Heart right ventricle (tissue), 16 donors: ENCODE data around the gene MAST2. TPM values are rescaled to one million over a fixed set of nuclear protein-coding genes. Genes with fewer than 3 reads are reported as not detected.

Experiments
- ATAC-seq, 8 donors: fragments of 200-7000 bp; cut with Tn5 transposase; one replicate each; pipeline ENCODE4 v1.9.1; 2020; ENCODE audit warnings: mild to moderate bottlenecking in 8 of 8, moderate library complexity in 8 of 8, moderate number of reproducible peaks in 1 of 8
- DNase-seq, 2 donors: peaks; one replicate each; pipeline ENCODE4 v3.0.0-alpha.2; 2020
- H3K27ac ChIP-seq, 10 donors: fragments of 200-600 bp; sonication (generic) in 2 of 10; one replicate each; pipeline versions ENCODE4 v1.5.0 to v1.8.0; 2020 to 2022; ENCODE audit warnings: mild to moderate bottlenecking in 3 of 10
- H3K27me3 ChIP-seq, 7 donors: fragments of 200-600 bp; one replicate each; pipeline ENCODE4 v1.8.0; 2021 to 2022; ENCODE audit warnings: mild to moderate bottlenecking in 2 of 7
- H3K36me3 ChIP-seq, 9 donors: fragments of 200-600 bp; sonication (generic) in 1 of 9; one replicate each; pipeline versions ENCODE4 v1.5.0 to v1.8.0; 2020 to 2022; ENCODE audit warnings: mild to moderate bottlenecking in 2 of 9
- H3K4me1 ChIP-seq, 9 donors: fragments of 200-600 bp; sonication (generic) in 1 of 9; one replicate each; pipeline versions ENCODE4 v1.5.0 to v1.8.0; 2020 to 2022; ENCODE audit warnings: mild to moderate bottlenecking in 4 of 9
- H3K4me3 ChIP-seq, 10 donors: fragments of 200-600 bp; sonication (generic) in 2 of 10; one replicate each; pipeline versions ENCODE4 v1.5.0 to v1.8.0; 2020 to 2022; ENCODE audit warnings: mild to moderate bottlenecking in 7 of 10, moderate library complexity in 2 of 10
- H3K9me3 ChIP-seq, 11 donors: fragments of 200-600 bp in 10 of 11; sonication (generic) in 2 of 11; one replicate each; pipeline versions ENCODE4 v1.5.0 to v1.8.0; 2013 to 2022; ENCODE audit warnings: mild to moderate bottlenecking in 2 of 11, control low read depth in 1 of 11, moderate library complexity in 1 of 11
- WGBS, 2 donors: extraction: QIAGEN DNeasy Blood & Tissue Kit; methylation state at CpG; one replicate each; pipeline ENCODE4 v1.1.7; 2013; ENCODE audit warnings: inconsistent platforms in 1 of 2; 5-methylcytosine and 5-hydroxymethylcytosine counted together
- intact Hi-C, 10 donors: fragments of 100-400 bp; cut with DNase I; formaldehyde crosslinking; loops; one replicate each; pipeline versions ENCODE4 v1.11.1 to v1.14.2; 2022
- polyA plus RNA-seq, 2 donors: library from polyadenylated mRNA; stranded (reverse); fragments of 200-250 nt; gene quantifications; one replicate each; pipeline ENCODE4 v1.2.3, GENCODE V29; 2013
- total RNA-seq, 10 donors: library from RNA; stranded (reverse); fragmentation: NEBNext Ultra II Directional in 3 of 10; extraction: Animal tissue kit (Norgen Biotek cat#: 25700) in 3 of 10; gene quantifications; one replicate each; pipeline versions ENCODE4 v1.2.1 to v1.2.4, GENCODE V29; 2021 to 2023
- TF ChIP-seq, protein P1 (sequence below), 9 donors: fragments of 200-600 bp; sonication (generic) in 2 of 9; IDR thresholded peaks; one replicate each; pipeline versions ENCODE4 v1.5.0 to v1.8.0; 2021 to 2022; ENCODE audit warnings: antibody characterized with exemption in 9 of 9, mild to moderate bottlenecking in 5 of 9, moderate library complexity in 1 of 9
- donor health status: Arrhythmogenic right ventricular cardiomyopathy.
- donor health status: ischemic (EF 13 %, LVEDD 7.1; RV severe dilation, severe dysfunction).
- donor health status: healthy with polysubstance abuse.
- donor health status: DM: no; HTN: yes; CAD: no.
- donor health status: DM: no; HTN: no; CAD: no.
- donor health status: ischemic (EF 25% LVEDD 6.9; RV normal size, moderate dysfunction).
- donor health status: ischemic (EF 25% LVEDD 5.7; RV mildly dilated, moderate dysfunction).
- donor health status: healthy.
- donor health status: DM: yes; HTN: yes; CAD: no.
- donor health status: Ischemic cardiomyopathy.
- donor health status: ischemic (EF 35%, LVEDD 5.7; RV mildly dilated, moderate dysfunction).
- donor health status: nonischemic (EF 11% LVEDD 7.7; RV severe dilation, severe dysfunction).
- donor health status: DM: yes; HTN: yes; CAD: no.
- donor health status: PGD.
- donor health status: ischemic (EF 29% LVEDD 5.4; RV normal size, mild dysfunction).
- donor health status: nonischemic (EF 23%, LVEDD 6.1; RV moderate dilation, normal function).

MAST2 gene
- total and polyA plus RNA-seq, 12 donors: 66.4 to 129 (median 83.2) TPM

DNA sequence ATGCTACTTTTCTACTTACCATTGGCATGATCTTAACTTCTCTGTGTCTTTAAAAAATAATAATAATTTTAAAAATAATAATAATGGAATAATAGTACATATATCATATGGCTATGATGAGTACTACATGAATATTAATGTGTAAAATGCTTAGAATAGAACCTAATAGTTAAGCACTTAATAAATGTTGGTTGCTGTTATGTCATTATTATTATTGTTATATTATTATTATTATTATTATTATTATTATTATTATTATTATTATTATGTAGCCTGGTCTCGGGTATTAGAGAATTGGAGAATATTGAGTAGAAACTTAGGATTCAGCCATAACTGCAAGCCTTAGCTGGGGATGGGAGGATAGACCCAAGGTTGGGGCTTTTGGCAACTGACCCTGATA, 108.2 kb downstream of the MAST2 start:
- H3K4me1 ChIP-seq: peaks cover 0 to 32% (median 11%) of the 10 kb centered on the region in 9 donors
- no peak for DNase-seq
- TF ChIP-seq, protein P1, sequence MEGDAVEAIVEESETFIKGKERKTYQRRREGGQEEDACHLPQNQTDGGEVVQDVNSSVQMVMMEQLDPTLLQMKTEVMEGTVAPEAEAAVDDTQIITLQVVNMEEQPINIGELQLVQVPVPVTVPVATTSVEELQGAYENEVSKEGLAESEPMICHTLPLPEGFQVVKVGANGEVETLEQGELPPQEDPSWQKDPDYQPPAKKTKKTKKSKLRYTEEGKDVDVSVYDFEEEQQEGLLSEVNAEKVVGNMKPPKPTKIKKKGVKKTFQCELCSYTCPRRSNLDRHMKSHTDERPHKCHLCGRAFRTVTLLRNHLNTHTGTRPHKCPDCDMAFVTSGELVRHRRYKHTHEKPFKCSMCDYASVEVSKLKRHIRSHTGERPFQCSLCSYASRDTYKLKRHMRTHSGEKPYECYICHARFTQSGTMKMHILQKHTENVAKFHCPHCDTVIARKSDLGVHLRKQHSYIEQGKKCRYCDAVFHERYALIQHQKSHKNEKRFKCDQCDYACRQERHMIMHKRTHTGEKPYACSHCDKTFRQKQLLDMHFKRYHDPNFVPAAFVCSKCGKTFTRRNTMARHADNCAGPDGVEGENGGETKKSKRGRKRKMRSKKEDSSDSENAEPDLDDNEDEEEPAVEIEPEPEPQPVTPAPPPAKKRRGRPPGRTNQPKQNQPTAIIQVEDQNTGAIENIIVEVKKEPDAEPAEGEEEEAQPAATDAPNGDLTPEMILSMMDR (IDR thresholded peaks at IDR 0.05): no peak

DNA sequence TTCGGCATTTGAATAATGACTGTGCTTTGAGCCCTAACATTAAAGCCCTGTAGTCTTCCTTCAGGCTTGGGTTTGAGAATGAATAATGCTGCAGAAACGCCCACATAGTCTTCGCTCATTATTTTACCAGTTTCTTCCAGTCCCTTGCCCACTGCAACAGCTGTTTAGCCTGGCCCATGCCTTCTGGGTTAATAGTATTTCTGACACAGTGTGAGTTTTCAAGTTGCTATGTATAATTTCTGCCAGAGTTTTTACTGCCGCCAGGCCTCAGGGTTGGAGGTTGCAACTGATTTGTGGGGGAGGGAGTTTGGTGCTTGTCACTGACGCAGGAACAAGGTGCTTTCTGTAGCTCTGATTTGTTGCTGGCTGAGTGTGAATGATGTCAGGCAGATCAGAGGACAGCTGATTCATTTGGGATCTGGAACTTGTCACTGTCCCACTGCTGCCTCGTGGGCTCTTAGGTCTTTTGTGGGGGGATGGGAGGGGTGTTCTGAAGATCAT, 109.8 kb downstream of the MAST2 start:
- TF ChIP-seq, protein P1 (IDR thresholded peaks at IDR 0.05): no peak
- peak overlapping the region in 9 of 10 donors; percentile 16 to 47 (median 36) for H3K4me3 ChIP-seq
- peak; percentile 91 to 96 (median 95) for ATAC-seq

More for the DNA sequence above, 108.2 kb downstream of the MAST2 start:
- H3K9me3 ChIP-seq: no peaks in the 10 kb centered on the region
- no peaks in the 10 kb centered on the region for H3K36me3 ChIP-seq
- ATAC-seq: no peak
- peak overlapping the region in 8 of 10 donors; percentile 36 to 91 (median 88) for H3K27ac ChIP-seq
- no peak overlapping the region for H3K4me3 ChIP-seq
- intact Hi-C loops: loop anchor here in 1 of 10 donors (10.0 kb wide), 1 partner anchor 113 kb away; no protein-coding TSS in a partner anchor
- H3K27me3 ChIP-seq: no peaks in the 10 kb centered on the region
- WGBS, 2 donors: 98 to 100% methylated on average over 1 of the region's 1 CpG

DNA sequence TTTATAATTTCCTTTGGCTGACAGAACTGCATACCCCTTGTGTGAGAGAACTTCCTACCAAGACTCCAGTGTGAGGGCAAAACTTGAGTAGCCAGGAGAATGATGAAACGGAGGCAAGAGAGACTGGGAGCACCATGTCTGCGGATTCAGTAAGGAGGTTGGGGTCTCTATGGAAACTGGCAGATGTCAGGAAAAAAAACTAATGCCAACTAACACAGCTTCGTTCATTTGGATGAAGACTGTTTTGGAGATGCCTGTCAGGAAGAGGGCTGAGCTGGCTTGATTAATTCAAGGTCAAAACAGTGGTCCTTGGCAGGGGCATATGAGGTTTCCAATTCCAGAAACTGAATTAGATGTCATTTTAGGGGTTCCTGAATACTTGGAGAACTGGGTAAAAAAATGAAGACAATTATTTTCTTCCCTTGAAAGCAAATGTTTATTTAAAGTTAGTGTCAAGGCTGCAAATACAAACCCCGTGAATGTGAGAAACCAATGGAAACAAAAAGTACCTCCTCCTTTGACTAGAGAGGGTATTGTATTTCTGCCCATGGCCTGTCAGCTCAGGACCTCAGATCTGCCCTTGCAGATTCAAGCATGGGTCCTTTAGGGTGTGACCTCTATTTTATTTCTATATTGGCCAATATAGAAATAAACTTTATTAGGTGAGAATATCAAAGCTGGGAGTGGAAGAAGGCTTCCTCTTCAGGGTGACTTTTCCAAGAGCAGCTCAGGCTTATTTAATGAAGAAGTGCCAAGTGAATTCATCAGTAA, 110.5 kb downstream of the MAST2 start:
- Histone ChIP-seq H3K4me3 (peak overlapping the region; percentile 16 to 47 (median 34)), H3K9me3 (no peaks in the 10 kb centered on the region), H3K36me3 (peaks cover 0 to 10% (median 0%) of the 10 kb centered on the region in 9 donors), H3K27ac (peak overlapping the region; percentile 64 to 91 (median 86)), H3K27me3 (no peaks in the 10 kb centered on the region), H3K4me1 (peaks cover 0 to 27% (median 11%) of the 10 kb centered on the region in 9 donors)
- TF ChIP-seq, protein P1 (IDR thresholded peaks at IDR 0.05): no peak
- intact Hi-C loops: loop anchor here in 2 of 10 donors (2.0 to 10.0 kb wide), 2 partner anchors 111 to 113 kb away; no protein-coding TSS in a partner anchor
- 37 to 38% methylated on average over 4 of the region's 4 CpGs for WGBS, 2 donors
- DNase-seq (no peak), ATAC-seq (peak; percentile 39 to 82 (median 65))

More for the DNA sequence above, 109.8 kb downstream of the MAST2 start:
- WGBS, 2 donors: 21 to 42% methylated on average over 6 of the region's 6 CpGs
- intact Hi-C loops: loop anchor here in 1 of 10 donors (10.0 kb wide), 1 partner anchor 112 kb away; no protein-coding TSS in a partner anchor
- H3K36me3 ChIP-seq: peaks cover 0 to 6% (median 0%) of the 10 kb centered on the region in 9 donors
- H3K27me3 ChIP-seq: no peaks in the 10 kb centered on the region
- peak; percentile 22 to 85 for DNase-seq
- no peaks in the 10 kb centered on the region for H3K9me3 ChIP-seq
- peak overlapping the region; percentile 64 to 91 (median 86) for H3K27ac ChIP-seq
- peaks cover 0 to 32% (median 11%) of the 10 kb centered on the region in 9 donors for H3K4me1 ChIP-seq

DNA sequence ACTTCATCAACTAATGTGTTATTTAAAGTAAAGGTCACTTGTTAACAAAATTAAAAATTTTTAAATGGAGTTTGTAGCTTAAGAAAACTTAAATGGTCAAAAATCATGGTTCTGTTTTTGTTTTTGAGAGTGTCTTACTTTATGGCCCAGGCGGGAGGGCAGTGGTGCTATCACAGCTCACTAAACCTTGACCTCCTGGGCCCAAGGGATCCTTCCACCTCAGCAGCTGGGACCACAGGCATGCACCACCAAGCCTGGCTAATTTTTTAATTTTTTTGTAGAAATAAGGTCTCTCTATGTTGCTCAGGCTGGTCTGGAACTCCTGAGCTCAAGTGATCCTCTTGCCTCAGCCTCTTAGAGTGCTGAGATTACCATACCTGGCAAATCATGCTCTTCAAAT, 111.4 kb downstream of the MAST2 start:
- intact Hi-C loops: loop anchor here in 2 of 10 donors (2.0 to 10.0 kb wide), 2 partner anchors 110 to 112 kb away; no protein-coding TSS in a partner anchor
- DNase-seq (no peak), ATAC-seq (no peak)
- H3K27ac ChIP-seq: peak overlapping the region; percentile 64 to 91 (median 86)
- TF ChIP-seq, protein P1 (IDR thresholded peaks at IDR 0.05): no peak
- H3K4me1 ChIP-seq: peaks cover 0 to 32% (median 11%) of the 10 kb centered on the region in 9 donors
- H3K27me3 ChIP-seq: no peaks in the 10 kb centered on the region
- H3K36me3 ChIP-seq: peaks cover 0 to 14% (median 0%) of the 10 kb centered on the region in 9 donors
- WGBS, 2 donors: 70 to 86% methylated on average over 1 of the region's 1 CpG
- H3K9me3 ChIP-seq: no peaks in the 10 kb centered on the region
- H3K4me3 ChIP-seq: peak overlapping the region; percentile 9 to 47 (median 34)
